Measurements from ENCODE around the gene NHSL2.
"Not testable (repeated sequence)": the region's sequence is repeated elsewhere in the genome, so short reads cannot be mapped to it uniquely, and the experiment has no call there.

The NHSL2 gene

DNA sequence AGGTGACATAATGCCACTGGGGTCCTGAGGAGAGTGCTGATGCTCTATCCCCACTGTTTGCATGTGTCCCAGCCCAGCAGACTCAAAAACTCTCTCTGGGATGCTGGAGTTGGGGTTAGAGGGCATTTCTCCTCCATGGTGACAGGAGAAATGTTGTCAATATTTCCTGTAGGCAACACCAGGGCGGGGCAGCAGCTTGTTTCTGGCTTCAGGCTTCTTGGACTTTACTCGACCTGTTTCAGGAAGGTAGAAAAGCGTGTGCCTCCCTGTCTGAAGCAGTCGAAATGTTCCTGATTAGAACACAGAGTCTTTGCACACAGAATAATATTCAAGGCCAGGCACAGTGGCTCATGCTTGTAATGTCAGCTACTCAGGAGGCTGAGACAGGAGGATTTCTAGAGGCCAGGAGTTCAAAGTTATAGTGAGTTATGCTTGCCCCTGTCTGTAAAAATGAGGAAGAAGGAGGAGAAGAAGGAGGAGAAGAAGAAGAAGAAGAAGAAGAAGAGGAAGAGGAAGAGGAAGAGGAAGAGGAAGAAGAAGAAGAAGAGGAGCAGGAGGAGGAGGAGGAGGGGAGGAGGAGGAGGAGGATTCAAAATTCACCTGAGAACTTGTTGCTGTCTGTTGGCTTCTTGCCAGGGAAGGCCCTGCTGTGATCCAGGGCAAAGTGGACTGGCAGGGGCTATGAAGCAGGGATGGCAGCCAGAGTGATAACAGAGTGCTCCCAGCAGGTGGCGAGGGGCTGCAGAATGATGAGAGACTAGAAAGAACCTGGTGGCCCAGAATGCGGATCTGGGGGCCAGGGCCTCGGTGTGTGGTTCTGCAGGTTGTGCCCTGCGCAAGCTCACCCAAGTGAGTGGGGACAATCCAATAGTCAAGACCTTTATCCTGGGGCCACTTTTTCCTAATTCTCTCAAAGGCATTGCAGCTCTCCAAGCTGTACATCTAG, 138.1 kb downstream of the NHSL2 start:
- H3K27me3 ChIP-seq (ENCODE audit: control insufficient read depth in 1 of 2, insufficient read depth in 2 of 2, low read length in 2 of 2) = no peaks in the 10 kb centered on the region
- no peak overlapping the region for H3K27ac ChIP-seq (ENCODE audit: low read depth, low read length)
- H3K9ac ChIP-seq (ENCODE audit: low read depth in 1 of 2, low read length in 2 of 2) = no peak overlapping the region
- no peaks in the 10 kb centered on the region for H3K36me3 ChIP-seq (ENCODE audit: control insufficient read depth in 1 of 2, insufficient read depth in 2 of 2, low read length in 2 of 2)
- H3K9me3 ChIP-seq (ENCODE audit: control insufficient read depth in 1 of 2, low read length in 2 of 2) = no peaks in the 10 kb centered on the region
- no peak overlapping the region for H3K4me3 ChIP-seq (ENCODE audit: low read depth in 1 of 2, low read length in 2 of 2)
- peaks cover 15 to 21% of the 10 kb centered on the region in 2 donors for H3K4me1 ChIP-seq (ENCODE audit: control insufficient read depth in 1 of 2, insufficient read depth in 2 of 2, low read length in 2 of 2)

DNA sequence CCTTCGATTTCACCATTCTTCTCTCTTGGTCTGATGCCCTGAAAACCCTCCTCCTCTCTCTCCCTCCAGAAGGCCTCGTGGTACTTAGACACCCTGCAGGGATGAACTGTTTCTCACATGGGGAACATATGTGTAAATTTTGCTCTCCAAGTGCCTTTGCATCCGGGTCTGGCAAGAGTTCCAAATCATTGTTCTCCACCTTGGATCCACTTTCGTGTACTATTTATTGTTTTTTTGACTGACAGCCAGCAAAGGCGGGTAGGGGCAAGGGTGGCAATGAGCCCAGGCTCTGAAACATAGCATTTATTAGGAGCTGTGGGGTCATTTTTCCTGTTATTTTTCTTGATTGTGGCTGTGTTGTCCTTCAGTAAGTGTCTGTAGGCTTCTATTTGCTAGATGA, 139.4 kb downstream of the NHSL2 start:
- H3K4me1 ChIP-seq (ENCODE audit: control insufficient read depth in 1 of 2, insufficient read depth in 2 of 2, low read length in 2 of 2) = peaks cover 13 to 21% of the 10 kb centered on the region in 2 donors
- no peaks in the 10 kb centered on the region for H3K27me3 ChIP-seq (ENCODE audit: control insufficient read depth in 1 of 2, insufficient read depth in 2 of 2, low read length in 2 of 2)
- no peaks in the 10 kb centered on the region for H3K9me3 ChIP-seq (ENCODE audit: control insufficient read depth in 1 of 2, low read length in 2 of 2)
- H3K36me3 ChIP-seq (ENCODE audit: control insufficient read depth in 1 of 2, insufficient read depth in 2 of 2, low read length in 2 of 2) = no peaks in the 10 kb centered on the region
- no peak overlapping the region for H3K27ac ChIP-seq (ENCODE audit: low read depth, low read length)
- H3K4me3 ChIP-seq (ENCODE audit: low read depth in 1 of 2, low read length in 2 of 2) = no peak overlapping the region
- no peak overlapping the region for H3K9ac ChIP-seq (ENCODE audit: low read depth in 1 of 2, low read length in 2 of 2)

DNA sequence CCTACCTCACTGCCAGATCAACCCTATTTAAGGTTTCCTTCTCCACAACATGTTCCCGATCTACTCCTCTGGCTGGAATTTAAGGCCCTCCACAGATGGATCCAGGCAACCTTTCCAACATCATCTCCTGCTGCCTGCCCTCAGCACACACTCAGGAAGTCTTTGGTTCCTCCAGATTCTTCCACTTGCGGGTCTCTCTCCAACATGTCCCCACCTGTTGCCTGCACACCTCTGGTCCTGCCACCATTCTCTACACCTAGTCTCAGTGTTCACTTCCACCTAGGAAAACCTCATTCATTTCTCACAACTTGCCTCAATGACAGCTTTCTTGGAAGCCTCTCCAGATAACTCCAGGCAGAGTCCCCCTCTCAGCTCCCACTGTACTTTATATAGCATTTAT, 140.9 kb downstream of the NHSL2 start:
- no peak overlapping the region for H3K9ac ChIP-seq (ENCODE audit: low read depth in 1 of 2, low read length in 2 of 2)
- H3K4me1 ChIP-seq (ENCODE audit: control insufficient read depth in 1 of 2, insufficient read depth in 2 of 2, low read length in 2 of 2) = peaks cover 3 to 18% of the 10 kb centered on the region in 2 donors
- no peak overlapping the region for H3K27ac ChIP-seq (ENCODE audit: low read depth, low read length)
- H3K36me3 ChIP-seq (ENCODE audit: control insufficient read depth in 1 of 2, insufficient read depth in 2 of 2, low read length in 2 of 2) = no peaks in the 10 kb centered on the region
- no peaks in the 10 kb centered on the region for H3K27me3 ChIP-seq (ENCODE audit: control insufficient read depth in 1 of 2, insufficient read depth in 2 of 2, low read length in 2 of 2)
- no peaks in the 10 kb centered on the region for H3K9me3 ChIP-seq (ENCODE audit: control insufficient read depth in 1 of 2, low read length in 2 of 2)
- no peak overlapping the region for H3K4me3 ChIP-seq (ENCODE audit: low read depth in 1 of 2, low read length in 2 of 2)

DNA sequence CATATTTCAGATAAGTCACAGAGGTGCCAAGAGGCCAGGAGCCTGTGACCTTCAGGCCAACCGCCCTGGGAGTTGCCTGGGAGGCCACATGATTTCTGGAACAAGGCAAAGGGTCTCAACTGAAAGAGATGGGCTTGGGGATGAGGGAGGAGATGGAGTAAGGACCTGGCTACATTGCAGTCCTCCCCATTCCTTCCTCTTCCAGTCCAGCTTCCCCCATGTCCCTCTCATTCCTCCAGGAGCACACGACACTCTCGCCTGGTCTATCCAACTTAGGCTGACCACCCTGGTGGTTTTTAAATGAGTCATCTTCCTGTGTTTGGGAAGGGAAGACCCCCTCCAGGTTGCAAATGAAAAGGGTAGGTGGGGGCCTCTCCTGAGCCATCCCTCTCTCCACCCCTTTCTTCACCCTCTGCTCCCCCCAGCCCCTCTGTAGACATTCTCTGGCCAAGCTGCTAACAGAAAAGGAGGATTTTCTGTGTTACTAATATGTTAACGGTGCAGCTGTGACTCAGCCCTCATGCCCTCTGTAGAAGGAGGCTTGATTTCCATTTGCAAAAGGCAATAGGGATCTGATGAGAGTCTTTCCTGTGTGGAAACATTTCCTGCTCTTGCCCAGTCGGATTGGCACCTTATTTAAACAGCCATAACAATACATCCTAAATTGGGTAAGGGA, 141.9 kb downstream of the NHSL2 start:
- H3K27ac ChIP-seq (ENCODE audit: low read depth, low read length) = no peak overlapping the region
- H3K27me3 ChIP-seq (ENCODE audit: control insufficient read depth in 1 of 2, insufficient read depth in 2 of 2, low read length in 2 of 2) = no peaks in the 10 kb centered on the region
- H3K9ac ChIP-seq (ENCODE audit: low read depth in 1 of 2, low read length in 2 of 2) = no peak overlapping the region
- H3K9me3 ChIP-seq (ENCODE audit: control insufficient read depth in 1 of 2, low read length in 2 of 2) = no peaks in the 10 kb centered on the region
- peaks cover 3 to 17% of the 10 kb centered on the region in 2 donors for H3K4me1 ChIP-seq (ENCODE audit: control insufficient read depth in 1 of 2, insufficient read depth in 2 of 2, low read length in 2 of 2)
- no peaks in the 10 kb centered on the region for H3K36me3 ChIP-seq (ENCODE audit: control insufficient read depth in 1 of 2, insufficient read depth in 2 of 2, low read length in 2 of 2)
- no peak overlapping the region for H3K4me3 ChIP-seq (ENCODE audit: low read depth in 1 of 2, low read length in 2 of 2)

DNA sequence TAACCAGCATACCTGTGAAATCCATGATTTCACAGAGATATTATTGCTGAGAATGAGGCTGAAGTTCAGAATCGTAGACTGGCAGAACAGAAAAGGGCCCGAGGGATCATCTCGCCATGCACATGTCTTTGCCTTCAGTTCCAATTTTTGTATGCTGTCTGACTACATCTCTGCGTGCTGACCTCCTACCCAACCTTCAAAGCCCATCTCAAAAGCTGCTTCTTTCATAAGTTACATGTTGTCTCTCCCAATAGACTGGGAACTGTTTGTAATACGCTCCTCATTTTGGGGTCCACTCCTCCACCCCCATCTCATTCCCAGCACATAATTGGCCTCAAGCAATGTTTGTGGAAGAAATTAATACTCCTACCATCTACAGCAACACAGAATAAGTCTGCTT, 142.9 kb downstream of the NHSL2 start:
- no peak overlapping the region for H3K9ac ChIP-seq (ENCODE audit: low read depth in 1 of 2, low read length in 2 of 2)
- no peak overlapping the region for H3K27ac ChIP-seq (ENCODE audit: low read depth, low read length)
- no peaks in the 10 kb centered on the region for H3K36me3 ChIP-seq (ENCODE audit: control insufficient read depth in 1 of 2, insufficient read depth in 2 of 2, low read length in 2 of 2)
- peaks cover 0 to 12% of the 10 kb centered on the region in 2 donors for H3K4me1 ChIP-seq (ENCODE audit: control insufficient read depth in 1 of 2, insufficient read depth in 2 of 2, low read length in 2 of 2)
- H3K27me3 ChIP-seq (ENCODE audit: control insufficient read depth in 1 of 2, insufficient read depth in 2 of 2, low read length in 2 of 2) = no peaks in the 10 kb centered on the region
- no peaks in the 10 kb centered on the region for H3K9me3 ChIP-seq (ENCODE audit: control insufficient read depth in 1 of 2, low read length in 2 of 2)
- no peak overlapping the region for H3K4me3 ChIP-seq (ENCODE audit: low read depth in 1 of 2, low read length in 2 of 2)

DNA sequence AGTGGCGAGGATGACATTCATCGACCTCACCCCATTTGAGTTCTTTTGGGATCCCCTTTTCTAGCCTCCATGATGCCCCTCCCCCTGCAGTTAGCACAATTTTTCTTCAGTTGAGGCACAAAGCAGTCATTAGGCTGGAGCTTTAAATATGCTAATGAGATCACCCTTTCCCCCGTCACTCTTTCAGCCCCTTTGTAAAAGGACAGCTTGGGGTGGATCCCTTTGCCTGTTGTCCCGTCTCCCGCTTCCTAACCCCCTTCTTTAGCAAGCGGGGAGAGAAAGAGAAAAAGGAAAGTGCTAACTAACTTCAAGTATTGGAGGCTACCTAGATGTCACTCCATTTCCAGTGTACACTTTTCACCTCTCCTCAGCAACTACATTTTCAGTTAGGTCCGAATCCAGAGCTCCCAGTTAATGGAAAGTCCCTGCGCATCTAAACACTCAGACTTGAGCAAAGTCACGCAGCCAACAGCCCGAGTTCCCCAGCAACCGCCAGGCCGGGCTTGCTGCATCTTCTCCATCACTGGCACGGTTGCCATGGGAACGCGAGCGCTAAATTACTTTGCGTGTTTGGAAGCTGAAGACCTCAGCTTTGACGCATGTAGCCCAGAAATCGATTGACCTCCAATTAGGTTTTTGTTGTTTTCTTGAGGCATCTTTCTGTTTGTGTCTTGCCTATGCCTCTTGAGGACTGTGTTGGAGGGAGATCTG, 144.3 kb downstream of the NHSL2 start:
- Histone ChIP-seq H3K27me3 (ENCODE audit: control insufficient read depth in 1 of 2, insufficient read depth in 2 of 2, low read length in 2 of 2) (no peaks in the 10 kb centered on the region), H3K9ac (ENCODE audit: low read depth in 1 of 2, low read length in 2 of 2) (no peak overlapping the region), H3K4me1 (ENCODE audit: control insufficient read depth in 1 of 2, insufficient read depth in 2 of 2, low read length in 2 of 2) (peaks cover 0 to 1% of the 10 kb centered on the region in 2 donors), H3K27ac (ENCODE audit: low read depth, low read length) (no peak overlapping the region), H3K4me3 (ENCODE audit: low read depth in 1 of 2, low read length in 2 of 2) (no peak overlapping the region), H3K36me3 (ENCODE audit: control insufficient read depth in 1 of 2, insufficient read depth in 2 of 2, low read length in 2 of 2) (no peaks in the 10 kb centered on the region), H3K9me3 (ENCODE audit: control insufficient read depth in 1 of 2, low read length in 2 of 2) (no peaks in the 10 kb centered on the region)

DNA sequence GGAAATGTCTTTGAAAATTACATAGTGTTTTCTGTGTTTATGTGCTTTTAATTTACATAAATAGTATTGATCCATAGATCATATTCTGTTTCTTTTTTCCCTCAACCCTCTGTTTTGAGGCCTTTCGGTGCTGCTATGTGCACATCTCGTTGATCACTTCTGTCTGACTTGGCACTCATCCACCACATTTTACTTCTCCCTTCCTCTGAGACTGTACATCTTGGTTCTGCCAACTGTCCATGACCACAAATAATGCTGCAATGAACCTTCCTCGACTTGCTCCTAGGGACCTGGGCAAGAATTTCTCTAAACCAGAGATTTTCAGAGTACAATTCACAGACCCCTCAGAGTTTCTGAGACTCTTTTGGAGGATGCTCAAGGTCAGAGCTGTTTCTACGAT, 146.7 kb downstream of the NHSL2 start:
- H3K4me1 ChIP-seq (ENCODE audit: control insufficient read depth in 1 of 2, insufficient read depth in 2 of 2, low read length in 2 of 2) = no peaks in the 10 kb centered on the region
- no peak overlapping the region for H3K27ac ChIP-seq (ENCODE audit: low read depth, low read length)
- H3K36me3 ChIP-seq (ENCODE audit: control insufficient read depth in 1 of 2, insufficient read depth in 2 of 2, low read length in 2 of 2) = no peaks in the 10 kb centered on the region
- no peaks in the 10 kb centered on the region for H3K9me3 ChIP-seq (ENCODE audit: control insufficient read depth in 1 of 2, low read length in 2 of 2)
- no peaks in the 10 kb centered on the region for H3K27me3 ChIP-seq (ENCODE audit: control insufficient read depth in 1 of 2, insufficient read depth in 2 of 2, low read length in 2 of 2)
- H3K9ac ChIP-seq (ENCODE audit: low read depth in 1 of 2, low read length in 2 of 2) = no peak overlapping the region
- H3K4me3 ChIP-seq (ENCODE audit: low read depth in 1 of 2, low read length in 2 of 2) = no peak overlapping the region

DNA sequence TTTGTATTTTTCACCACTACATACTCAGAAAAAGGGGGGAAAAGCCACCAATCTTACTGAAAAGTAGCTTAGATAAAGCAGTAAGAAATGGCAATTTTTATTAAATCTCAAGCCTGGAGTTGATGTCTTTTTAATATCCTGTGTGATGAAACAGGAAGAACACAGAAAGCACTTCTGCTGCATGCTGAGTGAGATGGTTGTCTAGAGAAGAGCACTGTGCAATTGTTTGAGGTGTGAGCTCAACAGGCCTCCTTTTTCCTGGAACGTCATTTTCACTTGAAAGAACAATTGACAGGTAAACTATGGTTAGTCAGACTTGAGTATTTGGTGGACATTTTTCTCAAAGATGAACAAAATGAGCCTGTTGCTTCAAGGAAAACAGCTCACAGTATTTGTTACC, 147.2 kb downstream of the NHSL2 start:
- Histone ChIP-seq H3K27ac (ENCODE audit: low read depth, low read length) (no peak overlapping the region), H3K4me1 (ENCODE audit: control insufficient read depth in 1 of 2, insufficient read depth in 2 of 2, low read length in 2 of 2) (no peaks in the 10 kb centered on the region), H3K9ac (ENCODE audit: low read depth in 1 of 2, low read length in 2 of 2) (no peak overlapping the region), H3K36me3 (ENCODE audit: control insufficient read depth in 1 of 2, insufficient read depth in 2 of 2, low read length in 2 of 2) (no peaks in the 10 kb centered on the region), H3K27me3 (ENCODE audit: control insufficient read depth in 1 of 2, insufficient read depth in 2 of 2, low read length in 2 of 2) (no peaks in the 10 kb centered on the region), H3K4me3 (ENCODE audit: low read depth in 1 of 2, low read length in 2 of 2) (no peak overlapping the region), H3K9me3 (ENCODE audit: control insufficient read depth in 1 of 2, low read length in 2 of 2) (no peaks in the 10 kb centered on the region)

DNA sequence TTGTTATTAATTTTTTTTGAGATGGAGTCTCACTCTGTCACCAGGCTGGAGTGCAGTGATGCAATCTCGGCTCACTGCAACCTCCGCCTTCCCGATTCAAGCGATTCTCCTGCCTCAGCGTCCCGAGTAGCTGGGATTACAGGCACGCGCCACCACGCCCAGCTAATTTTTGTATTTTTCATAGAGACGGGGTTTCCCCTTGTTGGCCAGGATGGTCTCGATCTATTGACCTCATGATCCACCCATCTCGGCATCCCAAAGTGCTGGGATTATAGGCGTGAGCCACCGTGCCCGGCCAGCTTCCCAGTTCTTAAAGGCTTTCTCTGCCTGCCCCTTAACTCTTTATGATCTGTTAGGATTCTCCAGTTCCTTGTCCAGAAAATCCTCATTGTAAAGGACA, 147.7 kb downstream of the NHSL2 start:
- not testable (repeated sequence) for H3K27ac ChIP-seq (ENCODE audit: low read depth, low read length); H3K4me3 ChIP-seq (ENCODE audit: low read depth in 1 of 2, low read length in 2 of 2); H3K9ac ChIP-seq (ENCODE audit: low read depth in 1 of 2, low read length in 2 of 2); H3K9me3 ChIP-seq (ENCODE audit: control insufficient read depth in 1 of 2, low read length in 2 of 2); H3K36me3 ChIP-seq (ENCODE audit: control insufficient read depth in 1 of 2, insufficient read depth in 2 of 2, low read length in 2 of 2); H3K4me1 ChIP-seq (ENCODE audit: control insufficient read depth in 1 of 2, insufficient read depth in 2 of 2, low read length in 2 of 2); H3K27me3 ChIP-seq (ENCODE audit: control insufficient read depth in 1 of 2, insufficient read depth in 2 of 2, low read length in 2 of 2)

Measured in duodenal mucosa (tissue), 2 donors.